Measurements from ENCODE around the gene MAPRE3.

DNA sequence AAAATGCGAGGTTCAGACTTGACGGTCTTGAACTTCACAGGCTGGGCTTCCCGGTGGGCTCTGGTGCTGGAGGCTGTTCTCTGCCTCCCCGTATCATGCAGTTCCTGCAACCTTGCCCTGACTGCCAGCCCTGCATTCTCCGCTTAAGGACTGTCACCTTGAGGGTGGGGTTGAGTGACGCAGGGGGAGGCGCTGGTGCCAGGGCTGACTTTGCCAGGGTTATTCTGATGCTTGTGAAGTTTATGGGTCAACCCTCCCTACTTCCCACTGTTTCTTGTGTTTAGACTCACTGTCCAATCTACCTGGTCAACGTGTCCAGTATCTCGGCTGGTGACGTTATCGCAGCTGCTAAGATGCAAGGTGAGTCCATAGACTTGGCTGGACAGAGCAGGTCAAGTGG, 37.5 kb upstream of the MAPRE3 start:
- TF ChIP-seq, protein P1, sequence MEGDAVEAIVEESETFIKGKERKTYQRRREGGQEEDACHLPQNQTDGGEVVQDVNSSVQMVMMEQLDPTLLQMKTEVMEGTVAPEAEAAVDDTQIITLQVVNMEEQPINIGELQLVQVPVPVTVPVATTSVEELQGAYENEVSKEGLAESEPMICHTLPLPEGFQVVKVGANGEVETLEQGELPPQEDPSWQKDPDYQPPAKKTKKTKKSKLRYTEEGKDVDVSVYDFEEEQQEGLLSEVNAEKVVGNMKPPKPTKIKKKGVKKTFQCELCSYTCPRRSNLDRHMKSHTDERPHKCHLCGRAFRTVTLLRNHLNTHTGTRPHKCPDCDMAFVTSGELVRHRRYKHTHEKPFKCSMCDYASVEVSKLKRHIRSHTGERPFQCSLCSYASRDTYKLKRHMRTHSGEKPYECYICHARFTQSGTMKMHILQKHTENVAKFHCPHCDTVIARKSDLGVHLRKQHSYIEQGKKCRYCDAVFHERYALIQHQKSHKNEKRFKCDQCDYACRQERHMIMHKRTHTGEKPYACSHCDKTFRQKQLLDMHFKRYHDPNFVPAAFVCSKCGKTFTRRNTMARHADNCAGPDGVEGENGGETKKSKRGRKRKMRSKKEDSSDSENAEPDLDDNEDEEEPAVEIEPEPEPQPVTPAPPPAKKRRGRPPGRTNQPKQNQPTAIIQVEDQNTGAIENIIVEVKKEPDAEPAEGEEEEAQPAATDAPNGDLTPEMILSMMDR (IDR thresholded peaks at IDR 0.05) = no peak
- TF ChIP-seq POLR2A (IDR thresholded peaks at IDR 0.05) = no peak

All from body of pancreas (tissue), 4 donors.